Activated CD4-positive, alpha-beta T cell treated with anti-CD3 and anti-CD28 coated beads, Interleukin-10, Interleukin-2, amounts not matched to agents 100 ng/mL and 50 ng/mL, durations not matched to agents 16 hours and 8 hours (primary cell): Measurements from ENCODE around the gene CLASP1.
A peak's percentile ranks its signal among the peaks of the same experiment; 100 is the strongest.
"Not testable (repeated sequence)": the region's sequence is repeated elsewhere in the genome, so short reads cannot be mapped to it uniquely, and the experiment has no call there.

ENCODE experiments used
- DNase-seq: peaks from one replicate; pipeline ENCODE4 v3.0.0-alpha.2; 2020

CLASP1 gene

GRCh38 chr2:121408641-121409040 is 240.6 kb downstream of the CLASP1 start:
- DNase-seq = no peak

- DNase-seq = no peak
Observed at GRCh38 chr2:121405233-121405632, 244.0 kb downstream of the CLASP1 start.

- no peak for DNase-seq
Observed at GRCh38 chr2:121400201-121400600, 249.1 kb downstream of the CLASP1 start.

GRCh38 chr2:121398853-121399252 is 250.4 kb downstream of the CLASP1 start:
- no peak for DNase-seq

- no peak for DNase-seq
Observed at GRCh38 chr2:121390082-121390692, 259.1 kb downstream of the CLASP1 start.

GRCh38 chr2:121388371-121388770 is 260.9 kb downstream of the CLASP1 start:
- no peak for DNase-seq

GRCh38 chr2:121387591-121388325 is 261.5 kb downstream of the CLASP1 start:
- no peak for DNase-seq

GRCh38 chr2:121386707-121387106 is 262.6 kb downstream of the CLASP1 start:
- peak; percentile 4 for DNase-seq

GRCh38 chr2:121386102-121386501 is 263.2 kb downstream of the CLASP1 start:
- DNase-seq = no peak

GRCh38 chr2:121382744-121383143 is 266.5 kb downstream of the CLASP1 start:
- no peak for DNase-seq

GRCh38 chr2:121377646-121378045 is 271.6 kb downstream of the CLASP1 start:
- no peak for DNase-seq

- DNase-seq = no peak
Observed at GRCh38 chr2:121376535-121377250, 272.6 kb downstream of the CLASP1 start.

- no peak for DNase-seq
Observed at GRCh38 chr2:121375621-121376159, 273.6 kb downstream of the CLASP1 start.

- not testable (repeated sequence) for DNase-seq
Observed at GRCh38 chr2:121374412-121375075, 274.7 kb downstream of the CLASP1 start.

GRCh38 chr2:121372721-121373353 is 276.4 kb downstream of the CLASP1 start:
- no peak for DNase-seq

- no peak for DNase-seq
Observed at GRCh38 chr2:121372082-121372481, 277.2 kb downstream of the CLASP1 start.

- no peak for DNase-seq
Observed at GRCh38 chr2:121368836-121369235, 280.4 kb downstream of the CLASP1 start.

- DNase-seq = no peak
Observed at GRCh38 chr2:121368155-121368554, 281.1 kb downstream of the CLASP1 start.

GRCh38 chr2:121367246-121367900 is 281.9 kb downstream of the CLASP1 start:
- DNase-seq = no peak

- DNase-seq = no peak
Observed at GRCh38 chr2:121366040-121366439, 283.2 kb downstream of the CLASP1 start.

GRCh38 chr2:121365061-121365460 is 284.2 kb downstream of the CLASP1 start:
- no peak for DNase-seq
